Mucosa of stomach (tissue), 1 donor: ENCODE measurements around the gene ESR2.
"Not testable (repeated sequence)": the region's sequence is repeated elsewhere in the genome, so short reads cannot be mapped to it uniquely, and the experiment has no call there.

Experiments used
- H3K27me3 ChIP-seq: one replicate; pipeline ENCODE4 v1.7.0; 2013; ENCODE audit warnings: mild to moderate bottlenecking, low read length; ENCODE audit not compliant: control insufficient read depth, insufficient read depth
- H3K36me3 ChIP-seq: one replicate; pipeline ENCODE4 v1.7.0; 2013; ENCODE audit warnings: low read length; ENCODE audit not compliant: control insufficient read depth, insufficient read depth
- H3K4me1 ChIP-seq: one replicate; pipeline ENCODE4 v1.7.0; 2013; ENCODE audit warnings: mild to moderate bottlenecking, low read length; ENCODE audit not compliant: control insufficient read depth, insufficient read depth
- H3K4me3 ChIP-seq: one replicate; pipeline ENCODE4 v1.7.0; 2013; ENCODE audit warnings: low read length
- H3K9ac ChIP-seq: one replicate; pipeline ENCODE4 v1.7.0; 2013; ENCODE audit warnings: mild to moderate bottlenecking, low read length, moderate library complexity
- H3K9me3 ChIP-seq: one replicate; pipeline ENCODE4 v1.7.0; 2013; ENCODE audit warnings: mild to moderate bottlenecking, low read length, moderate library complexity; ENCODE audit not compliant: control insufficient read depth
- donor health status: Pancreatic carcinoma.

ESR2 gene

GRCh38 chr14:64059454-64060198 lies 234.5 kb downstream of the ESR2 start:
- Histone ChIP-seq H3K9ac (no peak overlapping the region), H3K9me3 (no peaks in the 10 kb centered on the region), H3K27me3 (no peaks in the 10 kb centered on the region), H3K4me3 (no peak overlapping the region), H3K36me3 (peaks cover 8% of the 10 kb centered on the region), H3K4me1 (peaks cover 7% of the 10 kb centered on the region)

- H3K9ac ChIP-seq, result no peak overlapping the region
- H3K4me3 ChIP-seq, result no peak overlapping the region
- H3K27me3 ChIP-seq, result no peaks in the 10 kb centered on the region
- H3K4me1 ChIP-seq, result no peaks in the 10 kb centered on the region
- H3K9me3 ChIP-seq, result no peaks in the 10 kb centered on the region
- H3K36me3 ChIP-seq, result no peaks in the 10 kb centered on the region
Observed at GRCh38 chr14:64053694-64054669, 240.2 kb downstream of the ESR2 start.

- no peaks in the 10 kb centered on the region for H3K4me1 ChIP-seq
- H3K36me3 ChIP-seq, result no peaks in the 10 kb centered on the region
- H3K4me3 ChIP-seq, result no peak overlapping the region
- no peaks in the 10 kb centered on the region for H3K27me3 ChIP-seq
- no peak overlapping the region for H3K9ac ChIP-seq
- no peaks in the 10 kb centered on the region for H3K9me3 ChIP-seq
Observed at GRCh38 chr14:64049616-64050381, 244.4 kb downstream of the ESR2 start.

GRCh38 chr14:64045091-64045490 lies 249.1 kb downstream of the ESR2 start:
- H3K4me1 ChIP-seq, result no peaks in the 10 kb centered on the region
- no peak overlapping the region for H3K4me3 ChIP-seq
- no peaks in the 10 kb centered on the region for H3K9me3 ChIP-seq
- no peaks in the 10 kb centered on the region for H3K27me3 ChIP-seq
- H3K9ac ChIP-seq, result no peak overlapping the region
- no peaks in the 10 kb centered on the region for H3K36me3 ChIP-seq

GRCh38 chr14:64043296-64043695 lies 250.9 kb downstream of the ESR2 start:
- not testable (repeated sequence) for H3K4me1 ChIP-seq, H3K9ac ChIP-seq, H3K36me3 ChIP-seq, H3K27me3 ChIP-seq, H3K4me3 ChIP-seq, H3K9me3 ChIP-seq

- H3K4me3 ChIP-seq, result no peak overlapping the region
- no peaks in the 10 kb centered on the region for H3K27me3 ChIP-seq
- no peaks in the 10 kb centered on the region for H3K4me1 ChIP-seq
- H3K9ac ChIP-seq, result no peak overlapping the region
- no peaks in the 10 kb centered on the region for H3K9me3 ChIP-seq
- no peaks in the 10 kb centered on the region for H3K36me3 ChIP-seq
Observed at GRCh38 chr14:64040044-64040443, 254.1 kb downstream of the ESR2 start.

- no peaks in the 10 kb centered on the region for H3K27me3 ChIP-seq
- H3K4me1 ChIP-seq, result no peaks in the 10 kb centered on the region
- H3K4me3 ChIP-seq, result no peak overlapping the region
- no peaks in the 10 kb centered on the region for H3K9me3 ChIP-seq
- no peaks in the 10 kb centered on the region for H3K36me3 ChIP-seq
- no peak overlapping the region for H3K9ac ChIP-seq
Observed at GRCh38 chr14:64038841-64039542, 255.2 kb downstream of the ESR2 start.

GRCh38 chr14:64037869-64038745 lies 256.1 kb downstream of the ESR2 start:
- H3K27me3 ChIP-seq, H3K9me3 ChIP-seq, H3K4me3 ChIP-seq, H3K36me3 ChIP-seq, H3K9ac ChIP-seq, H3K4me1 ChIP-seq: not testable (repeated sequence)

- Histone ChIP-seq H3K9me3 (no peaks in the 10 kb centered on the region), H3K4me3 (no peak overlapping the region), H3K4me1 (no peaks in the 10 kb centered on the region), H3K27me3 (no peaks in the 10 kb centered on the region), H3K9ac (no peak overlapping the region), H3K36me3 (no peaks in the 10 kb centered on the region)
Observed at GRCh38 chr14:64035143-64035542, 259.0 kb downstream of the ESR2 start.
